Endothelial cell of umbilical vein (primary cell): Measurements from ENCODE around the gene PTGFR. TPM values are rescaled to one million over a fixed set of nuclear protein-coding genes. Genes with fewer than 3 reads are reported as not detected.

Experiments used
- BruUV-seq: library from RNA; stranded (reverse); fragments of 400-500 nt; replicated peaks from 2 replicates; lab custom pipeline; 2021; lab: Mats Ljungman, UMichigan
- CTCF ChIA-PET: fragments of 300-600, 350-600 bp; sonication (Branson Sonifier 250); formaldehyde crosslinking; loops from one replicate; lab custom pipeline; 2021; ENCODE audit warnings: antibody characterized with exemption, inconsistent platforms; lab: Charles Lee
- POLR2A ChIA-PET: fragments of 300-600, 350-600 bp; sonication (Branson Sonifier 250); formaldehyde crosslinking; loops from one replicate; lab custom pipeline; 2021; ENCODE audit warnings: antibody characterized with exemption, inconsistent platforms; lab: Charles Lee
- DNase-seq: peaks from one replicate; pipeline ENCODE4 v3.0.0-alpha.2; 2011; ENCODE audit warnings: low read depth, low spot score
- FAIRE-seq: peaks from 2 replicates; lab custom pipeline; 2011; peaks lifted over from hg19 to GRCh38; lab: Jason Lieb, UNC
- H2AFZ ChIP-seq: 2 replicates; pipeline ENCODE4 v1.6.0; 2012; ENCODE audit warnings: low read depth, low read length, control low read depth, inconsistent platforms
- H3K27ac ChIP-seq: 2 replicates; pipeline ENCODE4 v1.5.1; 2011; ENCODE audit warnings: low read depth, mild to moderate bottlenecking, control low read depth, low read length, moderate library complexity; ENCODE audit not compliant: insufficient read depth
- H3K27me3 ChIP-seq, 2 experiments: 2 replicates each; pipeline versions ENCODE4 v1.6.0 to v1.6.1; 2011; ENCODE audit warnings: low read length in 2 of 2, mixed read lengths in 1 of 2; ENCODE audit not compliant: control insufficient read depth in 2 of 2, insufficient read depth in 2 of 2
- H3K36me3 ChIP-seq, 2 experiments: 2 replicates in 1 of 2; 3 replicates in 1 of 2; pipeline ENCODE4 v1.5.1; 2011; ENCODE audit warnings: low read length in 2 of 2, mild to moderate bottlenecking in 1 of 2, moderate library complexity in 1 of 2; ENCODE audit not compliant: control insufficient read depth in 2 of 2, insufficient read depth in 2 of 2; ENCODE audit errors: extremely low read depth in 1 of 2
- H3K4me1 ChIP-seq: 3 replicates; pipeline ENCODE4 v1.5.1; 2011; ENCODE audit warnings: mild to moderate bottlenecking, low read length; ENCODE audit not compliant: control insufficient read depth, insufficient read depth; ENCODE audit errors: extremely low read depth
- H3K4me2 ChIP-seq: 2 replicates; pipeline ENCODE4 v1.6.1; 2011; ENCODE audit warnings: low read length, control low read depth, mixed read lengths; ENCODE audit not compliant: insufficient read depth
- H3K4me3 ChIP-seq, 3 experiments: fragments of 200-600 bp in 1 of 3; sonication (generic), shearing (Covaris generic) in 1 of 3; replicated peaks in 1 of 3; 2 replicates each; pipeline ENCODE4 v1.5.1; 2011 to 2016; ENCODE audit warnings: control low read depth in 3 of 3, low read length in 3 of 3, mild to moderate bottlenecking in 2 of 3, inconsistent platforms in 1 of 3, low read depth in 1 of 3, moderate library complexity in 1 of 3; ENCODE audit not compliant: insufficient read depth in 1 of 3
- H3K79me2 ChIP-seq: 2 replicates; pipeline ENCODE4 v1.6.0; 2012; ENCODE audit warnings: low read length, inconsistent platforms; ENCODE audit not compliant: control insufficient read depth, insufficient read depth
- H3K9ac ChIP-seq: replicated peaks from 2 replicates; pipeline ENCODE3; 2011; ENCODE audit warnings: low read length, control low read depth; ENCODE audit not compliant: insufficient read depth; ENCODE audit errors: extremely low read depth
- H3K9me1 ChIP-seq: replicated peaks from 3 replicates; pipeline ENCODE4 v1.6.0; 2011; ENCODE audit warnings: mild to moderate bottlenecking, low read length; ENCODE audit not compliant: control insufficient read depth, insufficient read depth; ENCODE audit errors: extremely low read depth
- H3K9me3 ChIP-seq: replicated peaks from 2 replicates; pipeline ENCODE4 v1.5.1; 2012; ENCODE audit warnings: low read length, inconsistent platforms; ENCODE audit not compliant: control insufficient read depth, insufficient read depth
- H4K20me1 ChIP-seq: replicated peaks from 2 replicates; pipeline ENCODE3; 2011; ENCODE audit warnings: mild to moderate bottlenecking, low read length; ENCODE audit not compliant: control insufficient read depth, insufficient read depth; ENCODE audit errors: extremely low read depth
- EZH2 ChIP-seq: IDR thresholded peaks from 2 replicates; pipeline ENCODE4 v1.6.1; 2012; ENCODE audit warnings: borderline replicate concordance, low read depth, mild to moderate bottlenecking, moderate library complexity, low read length, inconsistent platforms; ENCODE audit not compliant: severe bottlenecking
- FOS ChIP-seq: IDR thresholded peaks from 2 replicates; pipeline ENCODE4 v1.6.1; 2011; ENCODE audit warnings: mild to moderate bottlenecking, low read length, moderate library complexity, borderline replicate concordance; ENCODE audit not compliant: insufficient read depth
- GATA2 ChIP-seq: IDR thresholded peaks from 2 replicates; pipeline ENCODE4 v1.7.0; 2011; ENCODE audit warnings: low read depth, mild to moderate bottlenecking, moderate library complexity, mixed read lengths, low read length; ENCODE audit not compliant: insufficient read length, insufficient read depth
- JUN ChIP-seq: IDR thresholded peaks from 2 replicates; pipeline ENCODE4 v1.6.1; 2011; ENCODE audit warnings: borderline replicate concordance, low read depth; ENCODE audit not compliant: insufficient read length, insufficient read depth
- MYC ChIP-seq: IDR thresholded peaks from one replicate; pipeline ENCODE4 v1.6.1; 2011; ENCODE audit warnings: mild to moderate bottlenecking, low read depth, low read length
- POLR2A ChIP-seq: IDR thresholded peaks from 2 replicates; pipeline ENCODE4 v1.6.1; 2012; ENCODE audit warnings: low read depth, mild to moderate bottlenecking, control low read depth, low read length
- POLR2AphosphoS5 ChIP-seq: IDR thresholded peaks from 2 replicates; pipeline ENCODE4 v1.6.1; 2012; ENCODE audit warnings: low read depth, mild to moderate bottlenecking, control low read depth, low read length, moderate library complexity; ENCODE audit not compliant: insufficient read depth
- dilution Hi-C: fragments of 300-500 bp; cut with MboI; formaldehyde crosslinking; loops from one replicate; pipeline ENCODE4 v1.15.0; 2019; ENCODE audit warnings: low sequenced_read_pairs; ENCODE audit not compliant: extremely low pct_ligation_motif_present
- intact Hi-C: fragments of 100-400 bp; cut with micrococcal nuclease; formaldehyde crosslinking; loops from one replicate; pipeline ENCODE4 v1.10.0; 2022
- polyA plus RNA-seq, 4 experiments: library from polyadenylated mRNA; depleted of rRNA in 3 of 4; stranded (reverse) in 3 of 4; unstranded in 1 of 4; fragments of >200 nt; gene quantifications; 2 replicates each; pipeline versions ENCODE4 v1.2.1 to v1.2.3, GENCODE V29; 2011 to 2012; ENCODE audit warnings: missing spikeins in 1 of 4
- total RNA-seq: library from RNA; stranded (reverse); gene quantifications from 2 replicates; pipeline ENCODE4 v1.2.3, GENCODE V29; 2021
- TF ChIP-seq, protein P1 (sequence below), 2 donors: IDR thresholded peaks; 1 replicate in 1 of 2; 2 replicates in 1 of 2; pipeline ENCODE4 v1.5.1; 2011; ENCODE audit warnings: low read length in 2 of 2, mild to moderate bottlenecking in 2 of 2, moderate library complexity in 2 of 2, control low read depth in 1 of 2, inconsistent platforms in 1 of 2, low read depth in 1 of 2; ENCODE audit not compliant: insufficient read depth in 1 of 2; ENCODE audit errors: extremely low read depth in 1 of 2
- TF ChIP-seq, protein P2 (sequence below): IDR thresholded peaks from 2 replicates; pipeline ENCODE4 v1.6.1; 2011; ENCODE audit not compliant: insufficient read depth, insufficient read length

The PTGFR gene
- total and polyA plus RNA-seq, 2 donors (not counting 3 experiments of a cell fraction or from before 2014, with no cell fraction given), result 0.11 to 0.24 TPM

DNA sequence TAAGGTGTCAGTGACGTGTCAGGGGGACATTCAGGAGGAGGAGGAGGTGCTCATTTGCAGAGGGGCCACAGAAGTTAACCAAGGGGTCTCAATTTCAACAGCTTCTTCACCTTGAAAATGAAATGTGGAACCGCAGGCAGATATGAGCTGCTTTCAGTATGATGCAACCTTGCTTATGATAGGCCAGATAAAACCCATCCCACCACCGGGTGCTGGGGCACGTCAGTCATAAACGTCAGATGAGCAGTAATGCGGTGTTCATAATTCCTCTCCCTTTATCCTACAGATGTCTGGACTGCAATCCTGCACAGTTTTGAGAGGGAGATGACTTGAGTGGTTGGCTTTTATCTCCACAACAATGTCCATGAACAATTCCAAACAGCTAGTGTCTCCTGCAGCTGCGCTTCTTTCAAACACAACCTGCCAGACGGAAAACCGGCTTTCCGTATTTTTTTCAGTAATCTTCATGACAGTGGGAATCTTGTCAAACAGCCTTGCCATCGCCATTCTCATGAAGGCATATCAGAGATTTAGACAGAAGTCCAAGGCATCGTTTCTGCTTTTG, 1.7 kb downstream of the PTGFR start:
- BruUV-seq, result no TSS peak
- Histone ChIP-seq H2AFZ (no peak overlapping the region), H3K4me3 (no peak overlapping the region), H4K20me1 (no peaks in the 10 kb centered on the region), H3K79me2 (no peaks in the 10 kb centered on the region), H3K4me1 (peaks cover 4% of the 10 kb centered on the region), H3K27me3 (peaks cover 7 to 24% of the 10 kb centered on the region in 2 experiments), H3K9me1 (no peaks in the 10 kb centered on the region), H3K4me2 (no peak overlapping the region), H3K36me3 (no peaks in the 10 kb centered on the region), H3K27ac (no peak overlapping the region), H3K9ac (no peak overlapping the region), H3K9me3 (no peaks in the 10 kb centered on the region)
- FAIRE-seq (no peak), DNase-seq (no peak)
- TF ChIP-seq MYC (no peak), EZH2 (no peak), POLR2A (no peak), GATA2 (no peak), JUN (no peak), POLR2AphosphoS5 (no peak), FOS (no peak)
- TF ChIP-seq, protein P1, sequence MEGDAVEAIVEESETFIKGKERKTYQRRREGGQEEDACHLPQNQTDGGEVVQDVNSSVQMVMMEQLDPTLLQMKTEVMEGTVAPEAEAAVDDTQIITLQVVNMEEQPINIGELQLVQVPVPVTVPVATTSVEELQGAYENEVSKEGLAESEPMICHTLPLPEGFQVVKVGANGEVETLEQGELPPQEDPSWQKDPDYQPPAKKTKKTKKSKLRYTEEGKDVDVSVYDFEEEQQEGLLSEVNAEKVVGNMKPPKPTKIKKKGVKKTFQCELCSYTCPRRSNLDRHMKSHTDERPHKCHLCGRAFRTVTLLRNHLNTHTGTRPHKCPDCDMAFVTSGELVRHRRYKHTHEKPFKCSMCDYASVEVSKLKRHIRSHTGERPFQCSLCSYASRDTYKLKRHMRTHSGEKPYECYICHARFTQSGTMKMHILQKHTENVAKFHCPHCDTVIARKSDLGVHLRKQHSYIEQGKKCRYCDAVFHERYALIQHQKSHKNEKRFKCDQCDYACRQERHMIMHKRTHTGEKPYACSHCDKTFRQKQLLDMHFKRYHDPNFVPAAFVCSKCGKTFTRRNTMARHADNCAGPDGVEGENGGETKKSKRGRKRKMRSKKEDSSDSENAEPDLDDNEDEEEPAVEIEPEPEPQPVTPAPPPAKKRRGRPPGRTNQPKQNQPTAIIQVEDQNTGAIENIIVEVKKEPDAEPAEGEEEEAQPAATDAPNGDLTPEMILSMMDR (IDR thresholded peaks at IDR 0.05; ENCODE audit: extremely low read depth in 1 of 2, insufficient read depth in 1 of 2, low read depth in 1 of 2, low read length in 2 of 2), result no peak
- TF ChIP-seq, protein P2, sequence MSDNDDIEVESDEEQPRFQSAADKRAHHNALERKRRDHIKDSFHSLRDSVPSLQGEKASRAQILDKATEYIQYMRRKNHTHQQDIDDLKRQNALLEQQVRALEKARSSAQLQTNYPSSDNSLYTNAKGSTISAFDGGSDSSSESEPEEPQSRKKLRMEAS, result no peak
- POLR2A ChIA-PET, result interaction anchor here (1.1 kb wide), 1 partner anchor 11 kb away, joined by 3 read pairs; no protein-coding TSS in a partner anchor
- intact Hi-C loops, result loop anchor here (10.0 kb wide), 1 partner anchor 348 kb away; no protein-coding TSS in a partner anchor
- dilution Hi-C loops, result no loop called here
- CTCF ChIA-PET, result interaction anchor here (1.7 kb wide), 1 partner anchor 115 kb away, joined by 5 read pairs; no protein-coding TSS in a partner anchor
